Mucosa of stomach (tissue), 1 donor: Measurements from ENCODE around the gene TRIM74.
"Not testable (repeated sequence)": the region's sequence is repeated elsewhere in the genome, so short reads cannot be mapped to it uniquely, and the experiment has no call there.

ENCODE experiments used
- H3K27me3 ChIP-seq: one replicate; pipeline ENCODE4 v1.7.0; 2013; ENCODE audit warnings: mild to moderate bottlenecking, low read length; ENCODE audit not compliant: control insufficient read depth, insufficient read depth
- H3K36me3 ChIP-seq: one replicate; pipeline ENCODE4 v1.7.0; 2013; ENCODE audit warnings: low read length; ENCODE audit not compliant: control insufficient read depth, insufficient read depth
- H3K4me1 ChIP-seq: one replicate; pipeline ENCODE4 v1.7.0; 2013; ENCODE audit warnings: mild to moderate bottlenecking, low read length; ENCODE audit not compliant: control insufficient read depth, insufficient read depth
- H3K4me3 ChIP-seq: one replicate; pipeline ENCODE4 v1.7.0; 2013; ENCODE audit warnings: low read length
- H3K9ac ChIP-seq: one replicate; pipeline ENCODE4 v1.7.0; 2013; ENCODE audit warnings: mild to moderate bottlenecking, low read length, moderate library complexity
- H3K9me3 ChIP-seq: one replicate; pipeline ENCODE4 v1.7.0; 2013; ENCODE audit warnings: mild to moderate bottlenecking, low read length, moderate library complexity; ENCODE audit not compliant: control insufficient read depth
- donor health status: Pancreatic carcinoma.

The TRIM74 gene

GRCh38 chr7:72968980-72969516, at the start of gene TRIM74:
Gene TRIM74 (minus strand): TSS chr7:72969466. CDS start chr7:72966157, 3,309 bp downstream.
- H3K9ac ChIP-seq, H3K27me3 ChIP-seq, H3K36me3 ChIP-seq, H3K4me1 ChIP-seq, H3K9me3 ChIP-seq, H3K4me3 ChIP-seq: not testable (repeated sequence)

GRCh38 chr7:73006491-73006890, 37.2 kb upstream of the TRIM74 start:
- not testable (repeated sequence) for H3K4me1 ChIP-seq, H3K9me3 ChIP-seq, H3K27me3 ChIP-seq, H3K36me3 ChIP-seq, H3K4me3 ChIP-seq, H3K9ac ChIP-seq

GRCh38 chr7:73005693-73006447, 36.6 kb upstream of the TRIM74 start:
- H3K9ac ChIP-seq, result peak overlapping the region; percentile 43
- H3K4me3 ChIP-seq, result not testable (repeated sequence)

GRCh38 chr7:73005356-73005692, 36.1 kb upstream of the TRIM74 start:
- not testable (repeated sequence) for H3K9me3 ChIP-seq, H3K27me3 ChIP-seq, H3K36me3 ChIP-seq, H3K4me1 ChIP-seq, H3K4me3 ChIP-seq
- peak overlapping the region; percentile 39 for H3K9ac ChIP-seq

More at GRCh38 chr7:73005693-73006447, 36.6 kb upstream of the TRIM74 start:
- H3K36me3 ChIP-seq, H3K4me1 ChIP-seq, H3K9me3 ChIP-seq, H3K27me3 ChIP-seq: not testable (repeated sequence)

GRCh38 chr7:72997887-72998468, 28.7 kb upstream of the TRIM74 start:
- not testable (repeated sequence) for H3K4me1 ChIP-seq, H3K27me3 ChIP-seq, H3K36me3 ChIP-seq, H3K9ac ChIP-seq, H3K4me3 ChIP-seq, H3K9me3 ChIP-seq

- H3K4me3 ChIP-seq, H3K9me3 ChIP-seq, H3K9ac ChIP-seq: not testable (repeated sequence)
These were observed 28.2 kb upstream of the TRIM74 start for GRCh38 chr7:72997447-72997846.

GRCh38 chr7:72995484-72995883, 26.2 kb upstream of the TRIM74 start:
- H3K9ac ChIP-seq, H3K4me3 ChIP-seq, H3K9me3 ChIP-seq, H3K36me3 ChIP-seq, H3K27me3 ChIP-seq, H3K4me1 ChIP-seq: not testable (repeated sequence)

More at GRCh38 chr7:72997447-72997846, 28.2 kb upstream of the TRIM74 start:
- H3K27me3 ChIP-seq, H3K4me1 ChIP-seq, H3K36me3 ChIP-seq: not testable (repeated sequence)

GRCh38 chr7:72990146-72990913, 21.1 kb upstream of the TRIM74 start:
- H3K9me3 ChIP-seq, H3K4me1 ChIP-seq: not testable (repeated sequence)

GRCh38 chr7:72982084-72982483, 12.8 kb upstream of the TRIM74 start:
- not testable (repeated sequence) for H3K9ac ChIP-seq, H3K4me1 ChIP-seq, H3K27me3 ChIP-seq, H3K9me3 ChIP-seq, H3K36me3 ChIP-seq, H3K4me3 ChIP-seq

More at GRCh38 chr7:72990146-72990913, 21.1 kb upstream of the TRIM74 start:
- H3K9ac ChIP-seq, H3K36me3 ChIP-seq, H3K27me3 ChIP-seq, H3K4me3 ChIP-seq: not testable (repeated sequence)

GRCh38 chr7:72980382-72980781, 11.1 kb upstream of the TRIM74 start:
- not testable (repeated sequence) for H3K36me3 ChIP-seq, H3K4me3 ChIP-seq, H3K9ac ChIP-seq, H3K9me3 ChIP-seq, H3K4me1 ChIP-seq, H3K27me3 ChIP-seq

- not testable (repeated sequence) for H3K27me3 ChIP-seq, H3K9me3 ChIP-seq, H3K4me3 ChIP-seq, H3K4me1 ChIP-seq, H3K36me3 ChIP-seq, H3K9ac ChIP-seq
These were observed 7.2 kb upstream of the TRIM74 start for GRCh38 chr7:72976434-72976833.

GRCh38 chr7:72975656-72976286, 6.5 kb upstream of the TRIM74 start:
- H3K27me3 ChIP-seq, H3K9ac ChIP-seq, H3K4me1 ChIP-seq, H3K9me3 ChIP-seq, H3K36me3 ChIP-seq, H3K4me3 ChIP-seq: not testable (repeated sequence)
